Stimulated activated CD8-positive, alpha-beta memory T cell treated with anti-CD3 and anti-CD28 coated beads, Interleukin-2, amount 100 ng/mL, for 1 hour (primary cell): ENCODE data around the gene CACNB1.
A peak's percentile ranks its signal among the peaks of the same experiment; 100 is the strongest.

Source experiments
- DNase-seq, 2 donors: peaks; one replicate each; pipeline ENCODE4 v3.0.0-alpha.2; 2020; ENCODE audit warnings: low read depth in 2 of 2

CACNB1 gene

DNA sequence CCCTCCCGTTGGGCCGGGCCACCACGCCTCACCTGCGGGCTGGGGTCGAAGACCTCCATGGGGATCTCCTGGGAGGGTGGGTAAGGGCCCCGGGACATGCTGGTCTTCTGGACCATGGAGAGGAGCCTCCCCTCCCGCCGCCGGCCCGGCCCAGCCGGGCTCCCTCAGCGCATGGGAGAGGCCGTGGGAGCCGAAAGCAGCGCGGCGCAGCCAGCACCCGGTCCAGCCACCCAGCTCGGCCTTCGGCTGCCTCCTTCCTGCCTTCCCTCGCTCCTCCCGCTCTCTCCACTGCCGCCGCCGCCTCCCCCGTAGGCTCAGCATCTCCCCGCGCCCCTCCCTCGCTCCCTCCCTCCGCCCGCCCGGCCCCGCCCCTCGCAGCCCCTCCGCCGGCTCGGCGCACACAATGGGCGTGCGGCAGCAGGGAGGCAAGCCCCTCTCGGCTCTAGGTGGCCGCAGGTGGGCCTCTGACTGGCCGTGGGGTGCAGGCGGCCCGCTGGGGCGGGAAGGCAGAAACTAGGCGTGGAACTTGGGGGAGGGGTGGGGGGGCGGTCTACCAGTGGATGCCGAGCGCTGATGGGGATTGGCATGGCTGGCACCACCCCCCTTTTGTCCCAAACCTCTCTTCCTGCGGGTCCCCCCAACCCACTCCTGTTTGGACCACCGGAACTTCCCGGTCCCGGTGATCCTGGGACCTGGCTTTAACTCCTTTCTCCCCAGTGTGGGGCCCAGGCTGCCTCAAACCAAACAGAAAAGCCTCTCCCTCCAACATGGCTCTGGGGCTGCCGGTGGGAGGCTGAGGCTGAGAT, at the start of gene CACNB1:
Gene CACNB1 (minus strand): TSS at position 290 of the 806 bp plus-strand sequence. CDS start 174 bp downstream, at position 116.
- peak; percentile 20 to 52 for DNase-seq

DNA sequence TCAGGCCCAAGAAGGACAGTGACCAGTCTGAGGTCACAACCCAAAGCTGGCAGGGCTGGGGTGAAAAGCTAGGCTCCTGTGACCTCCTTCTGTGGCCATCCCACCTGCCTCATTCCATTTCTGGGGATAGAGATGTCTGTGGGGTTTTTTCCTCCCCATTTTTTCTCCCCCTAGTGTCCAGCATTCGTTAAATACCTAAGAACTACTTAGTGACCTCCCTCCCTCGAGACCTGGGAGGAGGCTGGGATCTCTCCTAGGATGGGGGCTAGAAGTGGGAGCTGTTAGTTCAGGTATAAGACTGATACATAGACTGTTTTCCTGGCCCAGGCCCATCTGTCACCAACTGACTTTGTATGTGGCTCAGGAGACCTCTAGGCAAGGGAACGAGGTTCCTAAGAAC, 48.8 kb upstream of the CACNB1 start:
- DNase-seq = no peak

DNA sequence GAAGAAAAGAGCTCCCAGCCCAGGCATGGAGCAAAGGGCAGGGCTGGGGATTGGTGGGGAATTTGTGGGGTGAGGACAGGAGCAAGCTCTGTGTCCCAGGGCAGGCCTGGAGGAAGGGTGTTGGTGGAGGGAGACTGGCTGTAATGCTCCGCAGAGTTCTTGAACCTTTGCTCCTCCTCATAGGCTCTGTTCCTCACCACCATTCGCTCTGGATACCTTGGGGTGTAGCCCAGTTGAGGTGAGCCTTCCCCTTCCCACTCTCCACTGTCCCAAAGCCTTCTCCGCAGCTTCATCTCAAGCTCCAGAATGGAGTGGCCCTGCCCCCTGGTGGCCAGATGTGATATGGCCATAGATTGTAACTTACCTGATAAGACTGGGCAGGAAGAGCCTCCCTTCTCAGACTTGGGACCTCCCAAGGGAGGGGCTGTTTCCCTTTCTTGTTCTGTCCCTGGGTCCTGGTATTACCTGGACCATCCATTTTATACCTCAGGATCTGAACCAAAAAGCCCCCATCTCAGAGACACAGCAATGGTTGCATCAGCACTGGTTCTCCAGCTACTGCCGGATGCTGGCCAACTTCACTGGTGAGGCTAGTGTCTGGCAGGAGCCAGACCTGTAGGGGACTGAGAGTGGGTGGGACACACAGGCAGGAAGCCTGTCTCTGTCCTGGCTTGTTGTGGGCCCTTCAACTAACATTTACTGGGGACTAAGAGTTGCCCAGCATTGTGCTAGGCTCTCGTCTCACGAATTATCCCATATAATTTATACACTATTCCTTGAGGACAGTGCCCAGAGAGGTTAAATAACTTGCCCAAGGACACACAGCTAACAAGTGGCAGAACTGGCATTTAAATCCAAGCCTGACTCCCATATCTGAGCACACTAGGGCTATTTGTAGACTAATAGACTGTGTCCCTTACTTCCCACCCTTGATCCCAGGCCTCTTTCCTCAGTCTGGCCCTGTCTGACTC, 47.4 kb upstream of the CACNB1 start:
- DNase-seq = peak; percentile 75 to 80

GRCh38 chr17:39244016-39244599, 46.6 kb upstream of the CACNB1 start:
- DNase-seq = no peak

- no peak for DNase-seq
Measured at GRCh38 chr17:39243155-39243554, 45.7 kb upstream of the CACNB1 start.

DNA sequence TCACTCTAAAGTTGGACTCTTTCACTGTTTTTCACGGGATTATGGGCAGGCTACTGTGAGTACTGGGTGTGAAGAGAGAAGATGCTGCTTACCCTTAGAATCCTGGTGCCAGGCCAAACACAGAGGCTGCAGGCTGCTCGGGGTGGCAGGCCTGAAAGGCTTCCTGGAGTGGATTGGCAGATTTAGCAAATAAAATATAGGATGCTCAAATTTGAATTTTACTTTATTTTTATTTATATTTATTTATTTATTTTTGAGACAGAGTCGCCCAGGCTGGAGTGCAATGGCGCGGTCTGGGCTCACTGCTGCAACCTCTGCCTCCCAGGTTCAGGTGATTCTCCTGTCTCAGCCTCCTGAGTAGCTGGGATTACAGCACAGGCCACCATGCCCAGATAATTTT, 43.2 kb upstream of the CACNB1 start:
- DNase-seq = no peak

GRCh38 chr17:39239640-39240314, 42.3 kb upstream of the CACNB1 start:
- DNase-seq = peak; percentile 25 to 45

DNA sequence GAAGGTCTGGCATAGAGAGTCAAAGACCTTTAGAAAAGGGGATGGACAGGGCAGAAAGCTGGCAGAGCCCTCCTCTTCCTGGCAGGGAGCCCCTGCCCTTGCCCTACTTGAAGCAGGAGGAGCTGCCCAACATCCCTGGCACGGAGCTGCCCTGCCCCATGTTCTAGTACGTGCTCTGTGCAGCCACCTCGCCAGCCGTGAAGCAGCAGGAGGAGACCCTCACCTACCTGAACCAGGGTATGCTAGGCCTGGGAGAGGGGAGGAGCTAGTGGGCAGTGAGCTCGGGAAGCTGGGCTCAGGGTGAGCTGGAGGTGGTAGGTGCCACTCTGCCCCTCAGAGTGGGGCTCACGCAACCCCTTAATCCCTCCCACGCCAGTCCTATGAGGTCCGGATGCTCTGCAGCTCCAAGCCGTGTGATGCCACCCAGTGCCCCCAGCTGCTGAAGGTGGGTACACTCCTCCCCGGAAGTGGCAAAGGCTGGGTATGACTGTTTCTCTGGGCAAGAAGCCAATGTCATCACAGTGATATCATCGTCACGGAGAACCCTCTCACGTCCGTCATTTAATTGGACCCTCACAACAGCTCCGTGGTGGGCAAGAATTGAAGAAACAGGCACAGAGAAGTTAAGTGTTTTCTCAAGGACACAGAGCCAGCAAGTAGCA, 41.0 kb upstream of the CACNB1 start:
- peak; percentile 55 to 65 for DNase-seq

- DNase-seq = no peak
Measured at GRCh38 chr17:39237586-39237985, 40.1 kb upstream of the CACNB1 start.

DNA sequence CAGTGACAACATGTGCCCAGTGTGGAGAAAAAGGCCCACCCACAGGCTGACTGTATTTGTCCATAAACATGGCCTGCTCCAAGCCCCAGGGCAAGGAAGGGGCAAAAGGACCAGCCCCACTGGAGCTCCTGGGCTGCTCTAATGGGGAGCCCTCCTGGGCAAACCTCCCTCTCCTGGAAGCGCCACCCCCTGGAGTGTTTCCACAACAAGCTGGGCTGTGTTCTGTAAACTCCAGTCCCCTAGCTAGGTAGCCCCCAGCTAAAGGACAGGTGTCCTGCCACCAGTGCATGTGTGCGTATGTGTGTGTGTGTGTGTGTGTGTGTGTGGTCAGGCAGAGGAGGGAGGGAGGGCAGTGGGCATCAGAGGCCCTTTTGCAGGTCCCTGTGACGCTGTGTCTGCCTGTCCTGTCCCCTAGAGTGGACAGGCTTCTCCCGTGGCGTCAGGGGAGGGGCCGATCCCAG, 39.5 kb upstream of the CACNB1 start:
- DNase-seq = no peak

GRCh38 chr17:39236450-39236927, 39.0 kb upstream of the CACNB1 start:
- DNase-seq = no peak

GRCh38 chr17:39235555-39236449, 38.3 kb upstream of the CACNB1 start:
- peak in 1 of 2 donors; percentile 12 for DNase-seq

GRCh38 chr17:39231591-39232551, 34.4 kb upstream of the CACNB1 start:
- DNase-seq = peak; percentile 24 to 47

GRCh38 chr17:39231091-39231561, 33.7 kb upstream of the CACNB1 start:
- no peak for DNase-seq

- no peak for DNase-seq
Measured at GRCh38 chr17:39230361-39230760, 32.9 kb upstream of the CACNB1 start.

- DNase-seq = no peak
Measured at GRCh38 chr17:39229274-39229913, 31.9 kb upstream of the CACNB1 start.

- no peak for DNase-seq
Measured at GRCh38 chr17:39227364-39227919, 30.0 kb upstream of the CACNB1 start.
